ENCODE data around the gene SAP30BP.

DNA sequence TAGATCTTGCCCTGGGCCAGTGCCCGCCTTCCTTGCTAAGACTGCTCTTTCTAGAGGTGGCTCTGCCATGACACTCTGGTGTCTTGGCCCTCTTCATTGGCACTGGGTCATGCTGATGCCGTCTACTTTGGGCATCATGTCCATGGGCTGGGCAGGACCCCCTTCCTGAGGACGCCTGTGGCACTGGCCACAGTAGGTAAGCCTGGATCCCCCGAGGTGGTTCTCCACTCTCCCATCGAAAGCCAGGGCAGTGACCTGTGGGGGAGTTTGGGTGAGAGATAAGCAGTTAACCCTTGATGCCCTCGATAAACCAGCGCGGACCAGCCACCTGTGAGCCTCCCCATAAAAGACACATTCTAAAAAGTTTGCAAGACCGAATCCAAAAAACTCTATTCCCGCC, 34.1 kb downstream of the SAP30BP start:
- TF ChIP-seq MTA2 (IDR thresholded peaks at IDR 0.05; ENCODE audit: low read depth): no peak
- no peak for TF ChIP-seq ZBED1 (IDR thresholded peaks at IDR 0.05; ENCODE audit: borderline replicate concordance)
